ENCODE measurements around the gene PSMC3.

The PSMC3 gene

DNA sequence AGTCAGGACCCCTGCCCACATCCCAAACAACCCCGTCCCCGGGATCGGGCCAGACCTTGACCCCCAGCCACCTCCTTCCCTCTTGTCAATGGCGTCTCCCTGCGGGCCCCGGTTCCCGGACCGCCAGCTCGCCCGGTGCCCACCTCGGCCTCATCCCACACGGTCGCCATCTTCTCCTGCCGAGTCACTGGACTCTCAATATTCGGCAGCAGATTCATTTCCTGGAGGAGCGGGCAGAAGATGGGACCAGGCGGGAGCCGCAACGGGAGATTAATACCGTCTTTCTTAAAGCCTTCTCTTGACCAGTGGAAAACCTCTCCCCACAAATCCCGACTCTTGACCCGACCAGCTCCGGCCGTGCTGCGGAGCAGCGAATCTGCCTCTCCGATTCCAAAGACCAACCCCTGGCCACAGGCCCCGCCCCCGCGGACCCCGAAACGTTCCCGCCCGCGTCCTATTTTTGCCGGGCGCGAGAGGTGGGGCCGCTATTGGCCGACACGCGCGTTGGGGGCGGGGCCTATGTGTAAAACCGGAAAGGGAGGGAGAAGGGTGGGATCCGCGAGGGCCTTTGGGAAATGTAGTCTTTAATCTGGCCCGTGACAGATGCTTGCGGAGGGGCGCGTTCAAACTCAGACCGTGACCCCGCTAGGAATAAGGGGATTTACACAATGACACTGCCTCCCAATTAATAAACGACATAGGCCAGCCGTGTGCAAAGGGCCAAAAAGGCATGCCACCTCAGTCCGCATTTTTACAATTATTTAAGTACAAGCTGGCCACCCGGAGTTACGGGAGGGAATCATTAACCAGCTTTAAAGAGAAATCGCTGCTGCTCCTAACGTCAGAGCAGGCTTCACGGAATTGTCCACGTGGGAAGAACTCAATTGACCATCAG, at the start of gene PSMC3:
Gene PSMC3, minus strand, starts transcription at position 378 of the 895 bp plus-strand sequence. Its CDS starts 160 bp downstream, at position 218.
- peak; percentile 98 for DNase-seq (ENCODE audit: low spot score)

DNA sequence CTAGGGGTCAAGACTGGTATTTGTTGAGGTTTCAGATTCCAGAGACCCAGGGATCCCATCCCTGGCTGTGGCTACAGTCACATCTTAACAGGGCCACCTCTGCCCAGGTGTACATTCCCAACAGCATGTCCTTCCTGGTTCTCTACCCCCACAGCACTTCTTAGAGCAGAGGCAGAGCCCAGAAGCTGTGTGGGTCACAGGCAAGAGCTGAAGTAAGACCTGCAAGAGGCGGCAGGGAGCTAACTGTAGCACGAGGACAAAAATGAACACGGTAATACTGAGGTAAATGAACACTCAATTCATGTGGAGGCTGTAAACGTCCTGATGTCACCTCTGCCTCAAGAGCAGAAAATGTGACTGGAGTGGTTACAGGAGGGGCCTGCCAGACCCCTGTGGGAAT, 44.4 kb upstream of the PSMC3 start:
- DNase-seq (ENCODE audit: low spot score): no peak

DNA sequence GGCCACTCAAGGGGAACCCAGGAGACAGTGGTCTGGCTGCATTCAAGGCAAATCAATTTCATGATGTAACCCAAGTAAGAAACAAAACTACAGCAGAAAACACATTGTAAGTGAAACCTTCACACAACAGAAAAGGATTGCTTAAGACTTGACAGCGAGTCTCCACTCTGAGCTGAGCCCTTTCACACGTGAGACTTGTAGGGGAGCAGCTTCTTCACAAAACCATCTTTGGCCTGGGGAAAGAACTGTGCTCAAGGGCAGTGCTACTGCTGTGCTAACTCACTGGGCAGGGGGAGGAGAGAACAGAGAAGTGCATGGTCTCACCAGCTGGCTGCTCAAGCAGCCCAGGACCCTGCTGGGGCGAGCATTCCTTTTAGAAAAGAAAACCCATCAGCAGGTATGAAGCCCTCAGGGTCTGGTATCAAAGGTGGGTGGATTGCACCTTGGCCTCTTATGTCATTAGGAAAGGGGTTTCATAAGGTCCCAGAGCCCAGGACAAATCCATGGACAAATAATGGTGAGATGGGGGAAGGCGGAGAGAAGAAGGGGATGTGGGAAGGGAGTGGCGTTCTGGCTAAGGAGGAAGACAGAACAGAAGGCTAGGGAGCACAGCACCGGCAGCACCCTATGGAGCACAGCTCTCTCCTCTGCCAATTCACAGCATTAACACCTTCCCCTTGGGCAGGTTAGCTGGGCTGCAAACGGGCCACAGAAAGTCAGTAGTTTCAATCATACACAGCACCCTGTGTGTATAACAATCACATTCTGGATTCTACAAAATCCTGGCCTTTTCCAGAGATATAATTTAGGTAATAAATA, 43.3 kb upstream of the PSMC3 start:
- no peak for DNase-seq (ENCODE audit: low spot score)

DNA sequence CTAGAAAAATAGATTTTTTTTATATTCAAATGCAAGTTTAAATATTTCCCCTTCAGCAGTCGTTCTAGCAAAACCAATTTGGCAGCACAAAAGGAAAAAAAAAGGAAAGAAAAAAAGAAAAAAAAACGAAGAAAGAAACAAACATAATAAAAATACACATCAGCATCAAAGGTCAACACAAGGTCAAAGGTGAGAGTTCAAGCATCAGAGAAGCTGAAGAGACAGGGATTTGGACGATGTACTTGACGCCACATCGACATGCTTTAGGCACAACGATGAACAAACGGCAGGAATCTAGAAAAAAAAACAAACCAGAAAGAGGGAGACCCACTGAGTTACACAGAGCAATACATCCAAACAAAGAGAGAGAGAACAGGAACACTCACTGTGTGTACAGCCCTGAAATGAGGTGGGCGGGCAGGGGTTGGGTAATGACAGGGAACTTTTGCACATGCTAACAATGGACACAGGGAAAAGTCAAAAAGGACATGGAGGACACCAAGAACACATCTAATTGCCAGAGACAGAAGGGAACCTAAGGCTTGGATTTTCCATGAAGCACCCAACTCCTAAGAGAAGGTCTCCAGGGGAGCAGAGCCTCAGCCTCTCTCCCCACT, 42.5 kb upstream of the PSMC3 start:
- DNase-seq (ENCODE audit: low spot score): no peak

DNA sequence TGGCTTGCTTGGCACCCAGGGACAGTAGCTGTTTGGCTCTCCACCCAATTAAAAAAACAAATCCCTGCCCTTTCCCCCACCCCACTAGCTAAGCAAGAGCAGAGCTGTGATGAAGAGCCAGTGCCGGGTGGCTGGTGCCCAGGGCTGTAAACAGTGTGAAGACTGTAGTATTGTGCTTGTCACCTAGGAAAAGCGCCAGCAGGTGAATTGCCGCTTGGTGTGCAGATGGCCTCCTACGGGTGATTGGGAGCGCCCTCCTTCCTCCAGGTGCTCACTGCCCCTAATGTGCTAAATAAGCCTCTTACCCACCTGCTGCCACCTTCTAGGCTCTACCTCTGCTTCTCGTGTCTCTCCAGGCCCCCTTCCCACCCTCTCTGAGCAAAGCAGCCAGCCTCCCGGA, 41.1 kb upstream of the PSMC3 start:
- DNase-seq (ENCODE audit: low spot score): no peak

DNA sequence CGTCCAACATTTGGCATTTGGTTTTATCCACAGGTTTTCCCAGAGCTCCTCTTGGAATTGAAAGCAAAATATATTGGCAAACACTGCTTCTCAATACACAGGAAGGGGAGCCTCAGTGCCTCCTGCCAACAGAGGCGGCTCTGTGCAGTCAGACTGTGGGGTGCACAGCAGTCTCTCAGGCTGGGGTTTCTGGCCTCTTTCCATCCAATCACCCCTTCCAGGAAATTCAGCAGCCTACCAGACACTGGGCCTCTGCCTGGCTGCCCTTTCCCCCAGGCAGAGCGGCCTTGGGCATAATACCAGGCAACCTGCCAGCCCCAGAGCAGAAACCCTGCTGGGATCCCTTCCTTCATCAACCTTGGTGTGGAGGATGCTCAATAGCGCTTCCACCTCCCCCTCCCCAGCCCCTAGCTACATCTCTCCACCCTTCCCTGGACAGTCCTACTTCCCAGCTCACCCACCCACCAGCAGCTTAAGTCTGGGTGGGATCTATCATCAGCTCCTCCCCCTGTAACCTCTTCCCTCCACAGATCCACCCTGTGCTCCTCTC, 40.5 kb upstream of the PSMC3 start:
- DNase-seq (ENCODE audit: low spot score): no peak

DNA sequence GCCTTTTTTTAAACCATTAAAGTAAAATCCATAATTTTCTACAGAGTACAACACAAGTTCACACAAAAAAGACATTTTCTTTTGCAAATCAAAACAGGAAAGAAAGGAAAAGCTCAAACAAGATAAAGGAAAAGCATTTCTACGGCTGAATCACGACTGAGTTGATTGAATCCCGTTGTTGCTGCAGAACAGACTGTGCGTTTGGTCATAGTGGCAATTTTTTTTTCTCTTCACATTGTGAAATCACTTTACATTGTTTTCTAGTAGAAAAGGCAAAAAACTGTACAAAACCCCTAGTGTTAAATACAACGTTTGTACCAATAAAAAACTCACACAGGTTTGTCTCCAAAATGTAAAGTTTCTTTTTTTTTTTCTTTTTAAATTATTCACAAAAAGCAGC, 40.0 kb upstream of the PSMC3 start:
- DNase-seq (ENCODE audit: low spot score): no peak

DNA sequence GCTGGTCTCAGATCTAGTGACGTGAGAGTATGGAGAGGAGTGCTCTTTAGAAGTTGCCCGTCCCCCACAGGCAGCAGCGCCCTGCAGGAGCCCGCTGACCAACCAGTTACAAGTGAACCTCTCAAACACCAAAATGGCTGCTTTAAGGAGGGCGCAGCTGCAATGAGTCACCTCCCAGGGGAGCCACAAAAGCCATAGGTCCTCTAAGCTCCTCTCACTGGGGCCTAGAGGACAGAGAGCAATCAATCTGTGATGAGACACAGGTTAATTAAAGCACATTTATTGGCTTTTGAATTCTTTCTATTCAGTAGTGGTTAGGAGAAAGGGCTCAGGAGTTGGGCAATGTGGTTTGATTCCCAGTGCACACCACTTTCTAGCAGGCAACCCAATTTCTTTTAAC, 38.2 kb upstream of the PSMC3 start:
- DNase-seq (ENCODE audit: low spot score): no peak

DNA sequence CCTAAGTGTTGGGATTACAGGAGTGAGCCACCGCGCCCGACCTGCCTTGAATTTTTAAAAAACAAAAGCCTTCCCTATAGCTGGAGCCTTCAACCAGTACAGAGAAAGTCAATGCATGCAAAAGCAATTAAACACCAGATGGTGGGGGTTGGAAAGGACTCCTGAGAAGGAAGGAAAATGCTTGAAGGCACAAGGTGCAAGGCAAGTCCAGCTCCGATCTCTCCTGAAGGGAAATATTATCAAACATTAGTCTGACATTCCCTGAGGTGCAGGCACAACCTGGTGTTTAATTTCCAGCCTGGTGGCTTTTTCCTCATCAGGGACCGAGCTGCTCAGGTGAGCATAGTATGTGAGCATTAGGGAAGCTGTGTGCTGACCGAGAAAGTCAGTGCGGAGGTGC, 35.6 kb upstream of the PSMC3 start:
- no peak for DNase-seq (ENCODE audit: low spot score)

DNA sequence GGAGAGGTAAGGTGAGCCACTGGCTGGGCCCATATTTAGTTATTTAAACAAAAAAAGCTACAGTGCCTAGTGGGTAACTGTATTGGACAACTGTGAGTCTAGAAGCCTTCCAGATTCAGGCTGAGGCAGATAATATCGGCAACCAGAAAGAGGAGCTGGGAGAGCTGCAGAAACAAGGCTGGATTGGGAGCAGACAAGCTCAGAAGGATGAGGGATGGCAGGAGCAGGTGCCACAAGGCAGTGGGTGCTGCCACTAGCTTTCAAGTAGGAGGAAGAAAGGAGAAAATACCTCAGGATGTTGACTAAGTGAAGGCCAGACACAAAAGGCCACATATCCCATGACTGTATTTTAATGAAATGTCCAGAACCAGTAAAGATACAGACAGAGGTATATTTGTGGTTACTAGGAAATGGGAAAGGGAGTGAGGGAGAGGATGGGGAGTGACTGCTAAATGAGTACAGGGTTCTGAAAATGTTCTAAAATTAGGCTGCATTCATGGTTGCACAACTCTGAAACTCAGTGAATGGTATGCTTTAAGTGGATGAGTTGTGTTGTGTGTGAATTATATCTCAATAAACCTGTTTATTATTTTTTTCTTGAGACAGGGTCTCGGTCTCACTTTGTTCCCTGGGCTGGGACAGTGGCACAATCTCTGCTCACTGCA, 34.5 kb upstream of the PSMC3 start:
- no peak for DNase-seq (ENCODE audit: low spot score)

DNA sequence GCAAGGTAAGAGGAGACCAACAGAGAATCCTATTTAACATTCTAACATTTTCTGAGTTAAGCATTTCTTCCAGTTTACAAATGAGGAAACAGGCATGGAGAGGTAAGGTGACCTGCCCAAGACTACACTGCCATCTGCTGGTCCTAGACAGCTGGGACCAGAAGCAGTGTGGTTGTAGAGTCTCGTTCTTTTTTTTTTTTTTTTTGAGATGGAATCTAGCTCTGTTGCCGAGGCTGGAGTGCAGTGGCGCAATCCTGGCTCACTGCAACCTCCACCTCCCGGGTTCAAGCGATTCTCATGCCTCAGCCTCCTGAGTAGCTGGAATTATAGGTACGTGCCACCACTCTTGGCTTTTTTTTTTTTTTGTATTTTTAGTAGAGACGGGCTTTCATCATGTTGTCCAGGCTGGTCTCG, 28.0 kb upstream of the PSMC3 start:
- DNase-seq (ENCODE audit: low spot score): peak; percentile 72

DNA sequence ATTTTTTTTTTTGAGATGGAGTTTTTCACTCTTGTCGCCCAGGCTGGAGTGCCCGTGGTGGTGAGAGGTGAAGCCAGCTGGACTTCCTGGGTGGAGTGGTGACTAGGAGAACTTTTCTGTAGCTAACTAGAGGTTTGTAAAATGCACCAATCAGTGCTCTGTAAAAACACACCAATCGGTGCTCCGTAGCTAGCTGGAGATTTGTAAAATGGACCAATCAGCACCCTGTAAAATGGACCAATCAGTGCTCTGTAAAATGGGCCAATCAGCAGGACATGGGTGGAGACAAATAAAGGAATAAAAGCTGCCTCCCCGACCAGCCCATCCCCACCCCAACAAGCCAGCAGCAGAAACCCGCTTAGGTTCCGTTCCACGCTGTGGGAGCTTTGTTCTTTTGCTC, 27.1 kb upstream of the PSMC3 start:
- no peak for DNase-seq (ENCODE audit: low spot score)

DNA sequence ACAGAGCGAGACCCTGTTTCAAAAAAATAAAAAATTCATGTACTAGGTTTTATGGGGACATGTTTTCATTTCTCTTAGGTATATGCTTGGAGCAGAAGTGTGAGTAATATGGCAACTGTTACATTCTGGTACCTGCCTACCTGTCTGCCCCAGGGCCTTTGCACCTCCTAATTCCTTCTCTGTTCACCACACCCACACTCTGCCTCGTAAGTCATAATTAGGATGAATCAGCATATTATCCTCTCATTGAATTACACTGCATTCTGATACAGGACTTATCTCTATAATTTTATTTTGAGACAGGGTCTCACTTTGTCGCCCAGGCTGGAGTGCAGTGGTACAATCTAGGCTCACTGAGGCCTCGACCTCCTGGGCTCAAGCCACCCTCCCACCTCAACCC, 25.8 kb upstream of the PSMC3 start:
- no peak for DNase-seq (ENCODE audit: low spot score)

DNA sequence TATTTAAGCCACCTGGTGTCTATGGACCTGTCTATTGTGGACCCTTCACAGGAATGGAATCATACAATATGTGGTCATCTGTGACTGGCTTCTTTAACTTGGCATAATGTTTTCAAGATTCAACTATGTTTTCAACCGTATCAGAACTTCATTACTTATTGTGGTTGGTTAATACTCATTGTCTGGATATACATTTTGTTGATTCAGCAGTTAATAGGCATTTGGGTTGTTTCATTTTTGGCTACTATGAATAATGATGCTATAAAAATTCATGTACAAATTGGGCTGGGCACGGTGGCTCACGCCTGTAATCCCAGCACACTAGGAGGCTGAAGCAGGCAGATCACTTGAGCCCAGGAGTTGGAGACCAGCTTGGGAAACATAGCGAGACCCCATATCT, 25.2 kb upstream of the PSMC3 start:
- no peak for DNase-seq (ENCODE audit: low spot score)

DNA sequence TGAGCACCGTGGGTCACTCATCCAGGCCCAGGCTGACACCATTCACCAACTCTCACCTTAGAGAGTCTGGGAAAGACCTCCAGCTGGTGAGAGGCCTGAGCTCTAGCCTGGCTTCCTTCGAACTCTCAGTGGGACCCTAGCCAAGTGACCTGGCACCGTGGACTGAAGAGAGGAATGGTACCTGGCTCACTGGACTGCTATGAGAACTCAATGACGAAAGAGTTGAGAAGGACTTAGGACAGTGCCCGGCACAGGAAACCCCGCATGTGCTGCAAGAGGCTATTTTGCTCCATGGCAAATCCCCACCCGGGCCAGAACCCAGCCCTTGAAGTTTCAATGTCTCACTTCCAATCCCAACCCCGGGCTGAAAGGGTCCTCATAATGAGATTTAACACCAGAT, 23.3 kb upstream of the PSMC3 start:
- DNase-seq (ENCODE audit: low spot score): no peak

DNA sequence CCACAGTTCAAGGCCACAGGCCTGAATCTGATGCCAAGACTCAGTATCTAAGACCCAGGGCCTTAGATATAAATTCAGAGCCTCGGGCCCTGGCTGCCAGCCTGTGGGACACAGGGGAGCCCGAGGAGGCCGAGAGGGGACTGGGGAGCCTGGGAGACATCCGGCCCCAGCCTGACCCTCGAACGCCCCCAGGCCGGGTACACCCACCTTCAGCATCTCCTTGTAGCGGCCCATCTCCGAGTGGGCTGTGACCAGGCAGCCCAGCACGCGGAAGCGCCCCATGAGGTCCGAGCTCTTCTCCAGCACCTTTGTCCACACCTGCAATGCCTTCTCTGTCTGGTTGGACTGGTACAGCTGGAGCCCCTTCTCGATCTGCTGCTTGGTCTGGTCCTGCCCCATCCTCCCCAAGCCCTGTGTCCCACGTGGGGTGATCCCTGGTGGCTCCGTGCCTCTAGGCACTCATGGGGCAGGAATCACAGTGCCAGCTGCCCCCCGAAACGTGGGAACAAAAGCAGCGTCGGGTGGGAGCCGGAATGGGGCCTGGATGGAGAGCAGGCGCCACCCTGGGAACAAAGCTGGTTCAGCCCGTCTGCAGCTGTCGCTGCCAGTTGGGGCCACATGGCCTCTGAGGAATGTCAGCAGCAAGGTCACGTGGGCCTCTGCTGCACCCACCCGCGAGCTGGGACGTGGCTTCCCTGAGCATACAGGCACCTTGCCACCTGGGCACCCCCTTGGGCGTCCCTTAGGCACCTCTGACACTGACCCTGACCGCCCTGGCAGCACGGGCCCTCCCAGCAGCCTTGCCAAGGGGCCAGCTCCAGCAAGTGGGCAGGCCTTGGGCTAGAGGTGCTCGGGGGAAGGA, 22.6 kb upstream of the PSMC3 start, which contains the start of gene RAPSN:
Gene RAPSN, minus strand, starts transcription at position 571 of the 862 bp plus-strand sequence. Its CDS starts 172 bp downstream, at position 399.
- no peak for DNase-seq (ENCODE audit: low spot score)

DNA sequence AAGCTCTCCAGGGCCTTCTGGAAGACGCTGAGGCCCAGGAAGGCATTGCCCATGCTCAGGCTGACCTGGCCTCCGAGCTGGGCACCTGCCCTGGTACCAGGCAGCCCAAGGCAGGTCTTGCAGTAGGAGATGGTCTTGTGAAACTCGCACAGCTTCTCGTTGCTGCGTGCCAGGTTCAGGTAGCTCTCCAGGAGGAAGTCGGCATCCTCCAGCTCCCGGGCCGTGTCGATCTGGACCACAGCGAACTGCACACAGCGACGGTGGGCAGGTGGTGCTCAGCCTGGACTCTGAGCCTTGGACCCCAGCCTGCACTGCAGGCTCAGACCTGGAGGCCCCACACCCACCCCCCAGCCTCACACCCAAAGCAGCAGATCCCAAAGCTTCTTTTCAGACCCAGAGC, 21.7 kb upstream of the PSMC3 start:
- no peak for DNase-seq (ENCODE audit: low spot score)

DNA sequence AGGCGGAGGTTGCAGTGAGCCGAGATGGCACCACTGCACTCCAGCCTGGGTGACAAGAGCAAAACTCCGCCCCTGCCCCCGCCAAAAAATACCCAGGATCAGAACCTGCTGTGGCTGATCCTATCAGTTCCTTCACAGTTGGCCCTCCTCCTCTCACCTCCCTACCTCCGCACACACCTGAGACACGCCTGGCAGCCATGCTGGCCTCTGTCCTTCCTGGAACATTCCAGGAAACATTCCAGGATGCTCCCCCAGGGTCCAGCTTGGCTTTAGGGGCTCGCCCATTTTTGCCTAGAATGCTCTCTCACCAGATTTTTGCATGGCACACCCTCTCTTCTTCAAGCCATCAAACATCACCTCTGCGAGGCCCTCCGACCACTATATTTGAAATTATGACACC, 20.6 kb upstream of the PSMC3 start:
- no peak for DNase-seq (ENCODE audit: low spot score)

DNA sequence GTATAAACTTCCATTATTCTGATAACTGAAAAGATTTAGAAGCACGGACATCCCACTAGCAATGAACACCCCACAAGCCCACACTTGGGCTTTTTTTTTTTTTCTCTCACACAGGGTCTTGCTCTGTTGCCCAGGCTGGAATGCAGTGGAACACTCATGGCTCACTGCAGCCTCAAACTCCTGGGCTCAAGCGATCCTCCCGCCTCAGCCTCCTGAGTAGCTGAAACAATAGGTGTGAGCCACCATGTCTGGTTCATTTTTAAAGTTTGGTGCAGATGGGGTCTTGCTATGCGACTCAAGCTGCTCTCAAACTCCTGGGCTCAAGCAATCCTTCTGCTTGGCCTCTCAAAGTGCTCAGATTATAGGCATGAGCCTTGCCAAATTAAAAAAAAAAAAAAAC, 19.6 kb upstream of the PSMC3 start:
- no peak for DNase-seq (ENCODE audit: low spot score)

DNA sequence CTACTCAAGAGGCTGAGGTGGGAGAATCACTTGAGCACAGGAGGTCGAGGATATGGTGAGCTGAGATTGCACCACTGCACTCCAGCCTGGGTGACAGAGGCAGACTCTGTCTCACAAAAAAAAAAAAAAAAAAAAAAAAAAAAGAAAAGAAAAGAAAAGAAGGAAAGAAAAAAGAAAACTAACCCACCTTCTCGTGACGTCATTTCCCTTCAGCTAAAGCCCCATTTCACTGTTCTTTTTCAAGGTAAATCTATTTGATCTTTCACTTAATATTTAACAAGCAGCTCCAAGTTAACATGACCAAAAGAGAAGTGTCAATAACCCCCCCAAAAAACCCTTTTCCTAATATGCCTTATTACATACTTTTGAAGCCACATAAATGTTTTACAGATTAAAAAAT, 17.6 kb upstream of the PSMC3 start:
- DNase-seq (ENCODE audit: low spot score): no peak

All from CD4-positive, alpha-beta T cell treated with Interleukin-15 for 4 hours (primary cell).